Transverse colon (tissue), 4 donors: ENCODE results near the gene ZBED1.

Experiments used
- CTCF ChIP-seq, 5 experiments: fragments of 200-600 bp in 3 of 5; fragments of 450-650 bp in 2 of 5; sonication (generic) in 3 of 5; IDR thresholded peaks; 1 replicate in 2 of 5; 2 replicates in 3 of 5; pipeline ENCODE4 v1.5.1; 2016 to 2017; ENCODE audit warnings: antibody characterized with exemption in 5 of 5, inconsistent platforms in 3 of 5, mild to moderate bottlenecking in 2 of 5, moderate library complexity in 1 of 5
- EP300 ChIP-seq: sonication (generic); formaldehyde crosslinking; IDR thresholded peaks from one replicate; pipeline ENCODE4 v1.6.1; 2017; ENCODE audit warnings: antibody characterized with exemption, low read depth
- POLR2A ChIP-seq: fragments of 450-650 bp; IDR thresholded peaks from one replicate; pipeline ENCODE4 v1.6.1; 2016; ENCODE audit warnings: antibody characterized with exemption, mild to moderate bottlenecking, moderate library complexity
- POLR2AphosphoS5 ChIP-seq, 3 donors: sonication (generic); formaldehyde crosslinking; IDR thresholded peaks; one replicate each; pipeline ENCODE4 v1.6.1; 2016; ENCODE audit warnings: antibody characterized with exemption in 3 of 3

DNA sequence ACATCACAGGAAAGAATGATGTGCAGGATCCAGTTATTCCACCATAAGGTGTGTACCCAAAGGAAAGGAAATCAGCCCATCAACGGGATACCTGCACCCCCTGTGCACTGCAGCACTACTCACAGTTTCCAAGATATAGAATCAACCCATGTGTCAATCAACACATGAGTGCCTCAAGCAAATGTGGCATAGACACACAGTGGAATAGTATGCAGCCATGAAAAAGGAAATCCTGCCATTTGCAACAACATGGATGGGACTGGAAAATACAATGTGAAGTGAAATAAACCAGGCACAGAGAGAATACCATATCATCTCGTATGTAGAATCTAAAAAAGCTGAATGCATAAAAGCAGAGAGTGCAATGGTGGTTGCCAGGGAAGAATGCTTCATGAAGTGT, 53.3 kb downstream of the ZBED1 start:
- TF ChIP-seq CTCF (IDR thresholded peaks at IDR 0.05) (no peak), POLR2A (no peak), POLR2AphosphoS5 (IDR thresholded peaks at IDR 0.05) (no peak), EP300 (no peak)
